ENCODE data around the gene JMY.

The JMY gene

DNA sequence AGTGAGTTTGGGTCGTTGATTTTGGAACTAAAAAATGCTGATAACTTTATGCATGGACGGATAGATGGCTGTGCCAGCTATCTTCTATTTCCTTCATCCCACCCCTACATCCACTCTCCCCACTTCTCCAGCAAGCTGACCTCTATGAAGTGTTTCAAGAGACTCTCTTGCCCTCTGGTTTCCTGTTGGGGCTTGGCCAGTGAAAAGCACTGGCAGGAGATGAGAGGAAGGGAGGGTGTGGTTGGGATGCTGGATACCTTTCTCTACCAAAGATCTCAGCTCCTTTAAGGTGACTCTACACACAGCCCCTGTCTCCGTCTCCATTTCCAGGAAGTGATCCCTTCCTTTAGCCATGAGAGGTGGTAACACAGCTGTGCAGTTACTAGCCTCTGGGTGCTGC, 30.0 kb upstream of the JMY start:
- Histone ChIP-seq H3K27me3 (ENCODE audit: control insufficient read depth in 1 of 2, insufficient read depth in 2 of 2, low read length in 2 of 2) (no peaks in the 10 kb centered on the region), H3K36me3 (ENCODE audit: control insufficient read depth in 1 of 2, insufficient read depth in 2 of 2, low read length in 2 of 2) (no peaks in the 10 kb centered on the region), H3K4me1 (ENCODE audit: control insufficient read depth in 1 of 2, insufficient read depth in 2 of 2, low read length in 2 of 2) (no peaks in the 10 kb centered on the region), H3K4me3 (ENCODE audit: low read depth in 1 of 2, low read length in 2 of 2) (no peak overlapping the region), H3K9me3 (ENCODE audit: control insufficient read depth in 1 of 2, low read length in 2 of 2) (no peaks in the 10 kb centered on the region), H3K9ac (ENCODE audit: low read depth in 1 of 2, low read length in 2 of 2) (no peak overlapping the region), H3K27ac (ENCODE audit: low read depth, low read length) (no peak overlapping the region)

DNA sequence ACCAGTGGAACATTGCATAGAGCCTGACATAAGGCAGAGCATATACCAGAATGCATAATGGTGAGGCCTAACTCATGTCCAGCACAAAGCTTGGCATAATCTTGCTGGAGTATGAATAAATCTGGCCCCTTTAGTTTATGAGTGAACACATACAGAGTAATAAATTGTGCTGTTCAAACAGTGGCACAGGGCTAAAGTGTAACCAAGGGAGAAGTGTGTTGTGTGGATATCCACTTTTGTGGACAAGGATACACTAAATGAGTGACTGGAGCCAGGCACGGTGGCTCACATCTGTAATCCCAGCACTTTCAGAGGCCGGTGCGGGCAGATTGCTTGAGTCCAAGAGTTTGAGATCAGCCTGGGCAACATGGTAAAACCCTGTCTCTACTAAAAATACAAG, 29.4 kb upstream of the JMY start:
- H3K36me3 ChIP-seq (ENCODE audit: control insufficient read depth in 1 of 2, insufficient read depth in 2 of 2, low read length in 2 of 2) = no peaks in the 10 kb centered on the region
- no peaks in the 10 kb centered on the region for H3K27me3 ChIP-seq (ENCODE audit: control insufficient read depth in 1 of 2, insufficient read depth in 2 of 2, low read length in 2 of 2)
- no peak overlapping the region for H3K4me3 ChIP-seq (ENCODE audit: low read depth in 1 of 2, low read length in 2 of 2)
- no peaks in the 10 kb centered on the region for H3K9me3 ChIP-seq (ENCODE audit: control insufficient read depth in 1 of 2, low read length in 2 of 2)
- H3K9ac ChIP-seq (ENCODE audit: low read depth in 1 of 2, low read length in 2 of 2) = no peak overlapping the region
- no peaks in the 10 kb centered on the region for H3K4me1 ChIP-seq (ENCODE audit: control insufficient read depth in 1 of 2, insufficient read depth in 2 of 2, low read length in 2 of 2)
- H3K27ac ChIP-seq (ENCODE audit: low read depth, low read length) = no peak overlapping the region

DNA sequence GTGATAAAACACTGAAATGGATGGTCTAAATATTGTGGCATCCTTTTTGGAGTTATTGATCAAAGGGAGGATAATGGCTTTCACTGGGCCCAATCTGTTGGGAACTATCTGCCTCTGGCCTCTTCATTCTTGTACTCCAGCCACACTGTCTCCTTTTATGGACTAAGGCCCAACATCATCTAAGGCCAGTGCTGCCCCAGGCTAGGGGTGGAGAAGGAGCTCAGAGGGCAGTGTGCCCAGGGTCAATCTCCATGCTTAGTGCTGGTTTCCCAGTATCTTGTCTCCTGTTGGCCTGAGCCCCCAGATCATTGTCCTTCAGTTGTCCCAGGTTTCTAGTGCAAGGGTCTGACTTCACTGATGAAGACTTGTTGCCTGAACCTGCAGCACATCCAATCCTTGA, 26.4 kb upstream of the JMY start:
- Histone ChIP-seq H3K4me1 (ENCODE audit: control insufficient read depth in 1 of 2, insufficient read depth in 2 of 2, low read length in 2 of 2) (no peaks in the 10 kb centered on the region), H3K27me3 (ENCODE audit: control insufficient read depth in 1 of 2, insufficient read depth in 2 of 2, low read length in 2 of 2) (no peaks in the 10 kb centered on the region), H3K9me3 (ENCODE audit: control insufficient read depth in 1 of 2, low read length in 2 of 2) (no peaks in the 10 kb centered on the region), H3K27ac (ENCODE audit: low read depth, low read length) (no peak overlapping the region), H3K4me3 (ENCODE audit: low read depth in 1 of 2, low read length in 2 of 2) (no peak overlapping the region), H3K9ac (ENCODE audit: low read depth in 1 of 2, low read length in 2 of 2) (no peak overlapping the region), H3K36me3 (ENCODE audit: control insufficient read depth in 1 of 2, insufficient read depth in 2 of 2, low read length in 2 of 2) (no peaks in the 10 kb centered on the region)

DNA sequence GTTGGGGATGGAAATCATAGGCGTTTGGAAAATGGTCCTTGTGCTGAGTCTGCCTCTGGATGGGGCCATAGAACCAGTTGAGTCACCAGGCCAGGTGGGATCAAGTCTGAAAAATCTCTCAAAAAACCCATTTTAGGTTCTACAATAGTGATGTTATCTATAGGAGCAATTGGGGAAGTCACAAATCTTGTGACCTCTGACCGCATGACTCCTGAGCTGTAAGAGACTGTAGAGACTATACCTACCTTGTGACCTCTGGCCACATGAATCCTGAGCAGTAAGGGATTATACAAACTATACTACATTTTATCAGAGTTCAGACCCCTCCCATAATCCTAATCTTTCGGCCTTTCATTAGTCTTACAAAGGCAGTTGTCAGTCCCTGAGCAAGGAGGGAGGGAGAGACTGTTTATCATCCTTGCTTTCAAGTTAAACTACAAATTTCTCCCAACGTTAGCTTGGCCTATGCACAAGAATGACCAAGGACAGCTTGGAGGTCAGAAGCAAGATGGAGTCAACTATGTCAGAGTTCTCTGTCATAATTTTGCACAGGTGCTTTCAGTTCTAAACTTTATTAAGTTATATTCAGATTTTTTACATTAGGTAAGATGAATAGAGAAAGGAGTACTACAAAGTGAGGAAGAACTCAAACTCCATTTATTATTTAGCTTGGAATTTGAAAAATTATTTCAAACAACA, 11.5 kb upstream of the JMY start:
- Histone ChIP-seq H3K9ac (ENCODE audit: low read depth in 1 of 2, low read length in 2 of 2) (no peak overlapping the region), H3K27me3 (ENCODE audit: control insufficient read depth in 1 of 2, insufficient read depth in 2 of 2, low read length in 2 of 2) (no peaks in the 10 kb centered on the region), H3K9me3 (ENCODE audit: control insufficient read depth in 1 of 2, low read length in 2 of 2) (no peaks in the 10 kb centered on the region), H3K4me1 (ENCODE audit: control insufficient read depth in 1 of 2, insufficient read depth in 2 of 2, low read length in 2 of 2) (no peaks in the 10 kb centered on the region), H3K27ac (ENCODE audit: low read depth, low read length) (no peak overlapping the region), H3K4me3 (ENCODE audit: low read depth in 1 of 2, low read length in 2 of 2) (no peak overlapping the region), H3K36me3 (ENCODE audit: control insufficient read depth in 1 of 2, insufficient read depth in 2 of 2, low read length in 2 of 2) (no peaks in the 10 kb centered on the region)

DNA sequence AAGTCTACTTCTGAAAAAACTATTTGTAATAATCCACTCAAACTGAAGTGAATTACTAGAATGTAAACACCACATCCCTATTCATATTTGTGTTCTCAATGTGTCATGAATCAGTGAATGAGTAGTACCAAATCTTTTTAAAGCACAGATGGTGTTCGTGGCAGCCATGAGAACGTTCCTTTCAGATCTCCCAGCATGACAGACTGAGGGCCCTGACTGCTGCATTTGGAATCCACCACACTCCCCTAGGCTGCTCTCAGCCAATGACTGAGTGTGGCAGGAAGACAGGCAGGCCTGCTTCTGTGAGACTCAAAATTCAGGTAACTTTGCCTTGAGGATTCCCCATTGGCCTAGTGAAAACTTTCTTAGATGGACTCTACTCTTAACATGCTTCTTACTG, 10.9 kb upstream of the JMY start:
- Histone ChIP-seq H3K9ac (ENCODE audit: low read depth in 1 of 2, low read length in 2 of 2) (no peak overlapping the region), H3K4me1 (ENCODE audit: control insufficient read depth in 1 of 2, insufficient read depth in 2 of 2, low read length in 2 of 2) (no peaks in the 10 kb centered on the region), H3K4me3 (ENCODE audit: low read depth in 1 of 2, low read length in 2 of 2) (no peak overlapping the region), H3K36me3 (ENCODE audit: control insufficient read depth in 1 of 2, insufficient read depth in 2 of 2, low read length in 2 of 2) (no peaks in the 10 kb centered on the region), H3K27ac (ENCODE audit: low read depth, low read length) (no peak overlapping the region), H3K27me3 (ENCODE audit: control insufficient read depth in 1 of 2, insufficient read depth in 2 of 2, low read length in 2 of 2) (no peaks in the 10 kb centered on the region), H3K9me3 (ENCODE audit: control insufficient read depth in 1 of 2, low read length in 2 of 2) (no peaks in the 10 kb centered on the region)

DNA sequence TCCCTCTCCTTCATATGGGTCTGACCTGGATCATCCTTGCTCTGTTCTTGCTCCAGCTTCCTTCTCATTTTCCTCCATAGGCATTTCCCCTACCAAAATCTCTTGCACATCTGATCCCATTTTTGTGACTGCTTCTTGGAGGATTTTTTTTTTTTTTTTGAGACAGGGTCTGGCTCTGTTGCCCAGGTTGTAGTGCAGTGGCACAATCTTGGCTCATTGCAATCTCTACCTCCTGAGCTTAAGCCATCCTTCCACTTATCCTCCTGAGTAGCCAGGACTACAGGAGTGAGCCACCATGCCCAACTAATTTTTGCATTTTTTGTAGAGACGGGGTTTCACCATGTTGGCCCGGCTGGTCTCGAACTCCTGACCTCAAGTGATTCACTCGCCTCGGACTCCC, 10.5 kb upstream of the JMY start:
- Histone ChIP-seq H3K4me3 (ENCODE audit: low read depth in 1 of 2, low read length in 2 of 2) (no peak overlapping the region), H3K27ac (ENCODE audit: low read depth, low read length) (no peak overlapping the region), H3K9me3 (ENCODE audit: control insufficient read depth in 1 of 2, low read length in 2 of 2) (no peaks in the 10 kb centered on the region), H3K36me3 (ENCODE audit: control insufficient read depth in 1 of 2, insufficient read depth in 2 of 2, low read length in 2 of 2) (no peaks in the 10 kb centered on the region), H3K9ac (ENCODE audit: low read depth in 1 of 2, low read length in 2 of 2) (no peak overlapping the region), H3K27me3 (ENCODE audit: control insufficient read depth in 1 of 2, insufficient read depth in 2 of 2, low read length in 2 of 2) (no peaks in the 10 kb centered on the region), H3K4me1 (ENCODE audit: control insufficient read depth in 1 of 2, insufficient read depth in 2 of 2, low read length in 2 of 2) (no peaks in the 10 kb centered on the region)

DNA sequence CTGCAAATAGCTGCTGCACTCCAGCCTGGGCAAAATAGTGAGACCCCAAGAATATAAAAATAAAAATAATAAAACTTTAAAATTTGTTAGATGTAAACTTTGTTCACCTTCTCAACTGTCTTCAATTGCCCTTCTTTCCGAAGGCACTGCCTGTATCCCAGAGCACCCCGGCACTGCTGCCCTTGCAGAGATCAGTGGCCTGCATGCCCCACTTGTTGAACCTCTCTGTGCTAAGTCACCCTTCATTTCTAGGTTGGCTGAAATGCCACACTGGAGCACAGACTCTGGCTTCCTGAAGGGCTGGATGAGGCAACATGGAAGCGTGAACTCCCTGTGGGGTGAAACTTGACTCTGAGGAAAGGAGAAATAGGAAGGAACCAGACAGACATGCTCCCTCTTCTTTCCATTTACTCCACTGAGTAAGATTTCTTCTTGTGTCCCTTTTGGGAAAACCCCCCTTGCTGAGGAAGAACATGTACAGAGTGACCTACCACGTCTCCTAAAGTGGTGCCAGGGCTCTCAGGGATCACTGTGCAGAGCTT, 8.4 kb upstream of the JMY start:
- no peak overlapping the region for H3K9ac ChIP-seq (ENCODE audit: low read depth in 1 of 2, low read length in 2 of 2)

DNA sequence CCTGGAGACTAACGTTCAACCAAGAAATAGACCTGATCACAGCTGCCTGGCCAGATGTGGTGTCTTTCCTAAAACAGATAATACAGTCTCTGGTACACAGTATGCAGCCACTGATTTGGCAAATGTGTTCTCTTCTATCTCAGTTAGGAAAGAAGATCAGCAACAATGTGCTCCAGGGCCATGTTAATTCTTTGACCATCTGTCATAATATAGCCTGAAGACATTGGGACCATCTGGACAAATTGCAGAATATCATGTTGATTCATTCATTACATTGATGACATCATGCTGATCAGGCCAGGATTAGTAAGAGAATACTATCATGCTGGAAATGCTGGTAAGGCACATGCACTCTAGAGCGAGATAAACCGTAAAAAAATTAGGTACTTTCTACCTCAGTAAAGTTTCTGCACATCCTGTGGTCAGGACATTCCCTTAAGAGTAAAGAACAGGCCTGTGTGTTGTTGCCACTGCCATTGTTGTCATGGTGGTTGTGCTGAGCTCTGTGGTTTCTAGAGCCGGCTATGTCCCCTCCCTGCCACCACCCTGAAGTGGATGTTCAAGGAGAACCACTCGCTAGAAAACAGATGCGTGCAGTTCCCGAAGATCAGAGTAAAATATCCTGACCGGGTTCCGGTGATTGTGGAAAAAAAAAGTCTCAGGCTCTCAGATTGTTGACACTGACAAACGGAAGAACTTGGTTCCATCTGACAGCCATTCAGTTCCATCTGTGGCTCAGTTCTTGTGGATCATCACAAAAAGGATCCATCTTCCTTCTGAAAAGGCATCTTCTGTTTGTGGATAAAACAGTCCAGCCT, 6.4 kb upstream of the JMY start:
- no peaks in the 10 kb centered on the region for H3K27me3 ChIP-seq (ENCODE audit: control insufficient read depth in 1 of 2, insufficient read depth in 2 of 2, low read length in 2 of 2)
- no peak overlapping the region for H3K4me3 ChIP-seq (ENCODE audit: low read depth in 1 of 2, low read length in 2 of 2)
- H3K9me3 ChIP-seq (ENCODE audit: control insufficient read depth in 1 of 2, low read length in 2 of 2) = no peaks in the 10 kb centered on the region
- no peak overlapping the region for H3K9ac ChIP-seq (ENCODE audit: low read depth in 1 of 2, low read length in 2 of 2)
- H3K36me3 ChIP-seq (ENCODE audit: control insufficient read depth in 1 of 2, insufficient read depth in 2 of 2, low read length in 2 of 2) = no peaks in the 10 kb centered on the region
- H3K4me1 ChIP-seq (ENCODE audit: control insufficient read depth in 1 of 2, insufficient read depth in 2 of 2, low read length in 2 of 2) = no peaks in the 10 kb centered on the region
- no peak overlapping the region for H3K27ac ChIP-seq (ENCODE audit: low read depth, low read length)

More for the DNA sequence above, 8.4 kb upstream of the JMY start:
- H3K36me3 ChIP-seq (ENCODE audit: control insufficient read depth in 1 of 2, insufficient read depth in 2 of 2, low read length in 2 of 2) = no peaks in the 10 kb centered on the region
- H3K9me3 ChIP-seq (ENCODE audit: control insufficient read depth in 1 of 2, low read length in 2 of 2) = no peaks in the 10 kb centered on the region
- no peak overlapping the region for H3K27ac ChIP-seq (ENCODE audit: low read depth, low read length)
- H3K4me3 ChIP-seq (ENCODE audit: low read depth in 1 of 2, low read length in 2 of 2) = no peak overlapping the region
- H3K4me1 ChIP-seq (ENCODE audit: control insufficient read depth in 1 of 2, insufficient read depth in 2 of 2, low read length in 2 of 2) = no peaks in the 10 kb centered on the region
- H3K27me3 ChIP-seq (ENCODE audit: control insufficient read depth in 1 of 2, insufficient read depth in 2 of 2, low read length in 2 of 2) = no peaks in the 10 kb centered on the region

DNA sequence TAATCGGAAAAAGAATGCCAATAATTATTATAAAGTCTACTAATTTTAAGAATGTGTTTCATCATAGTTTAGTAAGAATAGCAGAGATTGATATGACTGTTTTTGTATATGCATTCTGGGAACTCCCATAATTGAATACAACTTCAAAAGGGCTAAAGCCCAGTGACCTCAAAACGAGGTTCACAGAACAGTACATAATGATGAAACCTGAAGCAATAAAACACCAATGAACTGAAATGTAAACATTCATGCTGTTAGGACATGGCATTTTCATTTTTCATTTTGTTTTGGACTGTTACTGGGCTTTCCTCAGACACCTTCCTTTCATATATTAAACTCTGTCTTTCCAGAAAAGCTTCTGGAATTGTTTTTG, 684 bp upstream of the JMY start:
- H3K9ac ChIP-seq (ENCODE audit: low read depth in 1 of 2, low read length in 2 of 2) = peak overlapping the region; percentile 78 to 95
- no peaks in the 10 kb centered on the region for H3K9me3 ChIP-seq (ENCODE audit: control insufficient read depth in 1 of 2, low read length in 2 of 2)
- H3K27ac ChIP-seq (ENCODE audit: low read depth, low read length) = peak overlapping the region; percentile 87
- H3K4me1 ChIP-seq (ENCODE audit: control insufficient read depth in 1 of 2, insufficient read depth in 2 of 2, low read length in 2 of 2) = peaks cover 4 to 19% of the 10 kb centered on the region in 2 donors
- H3K36me3 ChIP-seq (ENCODE audit: control insufficient read depth in 1 of 2, insufficient read depth in 2 of 2, low read length in 2 of 2) = no peaks in the 10 kb centered on the region
- no peaks in the 10 kb centered on the region for H3K27me3 ChIP-seq (ENCODE audit: control insufficient read depth in 1 of 2, insufficient read depth in 2 of 2, low read length in 2 of 2)
- peak overlapping the region; percentile 77 to 99 for H3K4me3 ChIP-seq (ENCODE audit: low read depth in 1 of 2, low read length in 2 of 2)

DNA sequence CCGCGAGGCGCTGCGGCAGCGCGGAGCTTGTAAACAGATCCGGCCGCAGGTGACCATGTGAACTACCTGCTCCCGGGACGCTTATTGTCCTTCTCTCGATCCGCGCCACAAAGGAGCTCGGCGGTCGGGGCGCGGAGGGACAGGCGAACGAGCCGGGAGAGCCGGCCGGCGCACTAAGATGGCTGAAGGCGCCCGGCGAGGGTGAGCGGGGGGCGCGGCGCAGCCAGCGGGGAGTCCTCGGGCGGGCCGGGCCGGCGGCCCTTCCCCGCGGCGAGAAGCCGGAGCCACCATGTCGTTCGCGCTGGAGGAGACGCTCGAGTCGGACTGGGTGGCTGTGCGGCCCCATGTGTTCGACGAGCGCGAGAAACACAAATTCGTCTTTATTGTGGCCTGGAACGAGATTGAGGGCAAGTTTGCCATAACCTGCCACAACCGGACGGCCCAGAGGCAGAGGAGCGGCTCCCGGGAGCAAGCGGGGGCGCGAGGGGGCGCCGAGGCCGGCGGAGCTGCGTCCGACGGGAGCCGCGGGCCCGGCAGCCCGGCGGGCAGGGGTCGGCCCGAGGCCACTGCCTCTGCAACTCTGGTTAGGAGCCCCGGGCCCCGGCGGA, 535 bp downstream of the JMY start:
- Histone ChIP-seq H3K9me3 (ENCODE audit: control insufficient read depth in 1 of 2, low read length in 2 of 2) (no peaks in the 10 kb centered on the region), H3K27me3 (ENCODE audit: control insufficient read depth in 1 of 2, insufficient read depth in 2 of 2, low read length in 2 of 2) (no peaks in the 10 kb centered on the region), H3K4me3 (ENCODE audit: low read depth in 1 of 2, low read length in 2 of 2) (peak overlapping the region; percentile 77 to 99), H3K27ac (ENCODE audit: low read depth, low read length) (peak overlapping the region; percentile 88), H3K4me1 (ENCODE audit: control insufficient read depth in 1 of 2, insufficient read depth in 2 of 2, low read length in 2 of 2) (peaks cover 5 to 23% of the 10 kb centered on the region in 2 donors), H3K9ac (ENCODE audit: low read depth in 1 of 2, low read length in 2 of 2) (peak overlapping the region; percentile 86 to 89), H3K36me3 (ENCODE audit: control insufficient read depth in 1 of 2, insufficient read depth in 2 of 2, low read length in 2 of 2) (no peaks in the 10 kb centered on the region)
